AG10803 (cell line): ENCODE measurements around the gene CCDC148.
"Not testable (repeated sequence)": the region's sequence is repeated elsewhere in the genome, so short reads cannot be mapped to it uniquely, and the experiment has no call there.

Experiments
- DNase-seq: peaks from one replicate; pipeline ENCODE4 v3.0.0; 2010; ENCODE audit warnings: low read depth
- H3K4me3 ChIP-seq: 2 replicates; pipeline ENCODE4 v1.5.1; 2011; ENCODE audit warnings: mild to moderate bottlenecking, low read length, control low read depth
- CTCF ChIP-seq: conservative IDR thresholded peaks from 2 replicates; pipeline ENCODE4 v1.5.1; 2011; ENCODE audit warnings: mild to moderate bottlenecking, low read length, control low read depth, inconsistent platforms

Gene CCDC148

GRCh38 chr2:158234497-158234896 is 222.1 kb downstream of the CCDC148 start:
- no peak for DNase-seq
- no peak for TF ChIP-seq CTCF
- no peak overlapping the region for H3K4me3 ChIP-seq

- no peak for DNase-seq
- TF ChIP-seq CTCF = no peak
These were observed 224.1 kb downstream of the CCDC148 start for GRCh38 chr2:158232476-158232875.

GRCh38 chr2:158228943-158229508 is 227.5 kb downstream of the CCDC148 start:
- TF ChIP-seq CTCF = no peak
- no peak for DNase-seq
- no peak overlapping the region for H3K4me3 ChIP-seq

More at GRCh38 chr2:158232476-158232875, 224.1 kb downstream of the CCDC148 start:
- no peak overlapping the region for H3K4me3 ChIP-seq

DNA sequence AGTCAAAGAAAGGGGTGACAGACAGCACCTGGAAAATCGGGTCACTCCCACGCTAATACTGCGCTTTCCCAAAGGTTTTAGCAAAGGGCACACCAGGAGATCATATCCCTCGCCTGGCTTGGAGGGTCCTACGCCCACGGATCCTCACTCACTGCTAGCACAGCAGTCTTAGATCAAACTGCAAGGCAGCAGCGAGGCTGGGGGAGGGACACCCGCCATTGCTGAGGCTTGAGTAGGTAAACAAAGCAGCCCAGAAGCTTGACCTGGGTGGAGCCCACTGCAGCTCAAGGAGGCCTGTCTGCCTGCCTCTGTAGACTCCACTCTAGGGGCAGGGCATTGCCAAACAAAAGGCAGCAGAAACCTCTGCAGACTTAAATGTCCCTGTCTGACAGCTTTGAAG is 233.5 kb downstream of the CCDC148 start:
- not testable (repeated sequence) for DNase-seq, H3K4me3 ChIP-seq

GRCh38 chr2:158221063-158222020 is 235.2 kb downstream of the CCDC148 start:
- no peak for DNase-seq
- no peak for TF ChIP-seq CTCF
- H3K4me3 ChIP-seq = no peak overlapping the region

DNA sequence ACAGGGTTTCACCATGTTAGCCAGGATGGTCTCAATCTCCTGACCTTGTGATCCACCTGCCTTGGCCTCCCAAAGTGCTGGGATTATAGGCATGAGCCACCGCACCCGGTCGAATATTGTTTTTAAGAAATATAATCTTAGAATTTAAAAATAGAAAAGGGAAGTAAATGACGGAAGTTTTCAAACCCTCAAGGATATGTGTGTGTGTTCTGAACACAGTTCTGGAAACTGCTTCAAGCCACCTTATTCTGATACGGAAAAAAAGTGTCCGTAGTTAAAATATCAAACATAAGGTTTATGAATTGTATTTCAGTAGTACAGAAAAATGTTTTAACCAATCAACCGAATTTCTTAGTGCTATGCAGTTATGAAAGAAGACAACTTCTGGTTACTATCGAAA is 239.0 kb downstream of the CCDC148 start:
- no peak for TF ChIP-seq CTCF
- no peak overlapping the region for H3K4me3 ChIP-seq
- no peak for DNase-seq

- no peak for DNase-seq
- H3K4me3 ChIP-seq = no peak overlapping the region
- no peak for TF ChIP-seq CTCF
These were observed 242.1 kb downstream of the CCDC148 start for GRCh38 chr2:158214431-158214830.
